ENCODE measurements around the gene DPEP2.
A peak's percentile ranks its signal among the peaks of the same experiment; 100 is the strongest.
"Not testable (repeated sequence)": the region's sequence is repeated elsewhere in the genome, so short reads cannot be mapped to it uniquely, and the experiment has no call there.

Gene DPEP2

GRCh38 chr16:67995423-67995822 is 3.9 kb downstream of the DPEP2 start:
- peak overlapping the region; percentile 83 for H3K27ac Mint-ChIP-seq
- CTCF ChIA-PET: interaction anchor here (0.6 to 8.2 kb wide), 5 partner anchors 11 to 112 kb away, joined by 3 to 61 read pairs (median 5); no protein-coding TSS in a partner anchor
- H3K4me3 Mint-ChIP-seq: no peak overlapping the region
- peaks cover 18% of the 10 kb centered on the region for H3K36me3 Mint-ChIP-seq
- H3K4me1 Mint-ChIP-seq: peaks cover 59% of the 10 kb centered on the region
- no peak for DNase-seq
- H3K27me3 Mint-ChIP-seq: no peaks in the 10 kb centered on the region
- H3K9me3 Mint-ChIP-seq: peaks cover 8% of the 10 kb centered on the region

- H3K27me3 Mint-ChIP-seq, H3K9me3 Mint-ChIP-seq: not testable (repeated sequence)
- CTCF ChIA-PET: interaction anchor here (0.6 to 8.2 kb wide), 11 partner anchors 9 to 76 kb away, joined by 3 to 61 read pairs (median 3); no protein-coding TSS in a partner anchor
- Mint-ChIP-seq H3K36me3 (peaks cover 14% of the 10 kb centered on the region), H3K4me3 (peak overlapping the region; percentile 78), H3K27ac (peak overlapping the region; percentile 96), H3K4me1 (peaks cover 45% of the 10 kb centered on the region)
- peak; percentile 37 for DNase-seq
Measured at GRCh38 chr16:67994040-67994408, 5.3 kb downstream of the DPEP2 start.

- CTCF ChIA-PET: interaction anchor here (0.6 to 8.2 kb wide), 11 partner anchors 9 to 77 kb away, joined by 3 to 61 read pairs (median 3); no protein-coding TSS in a partner anchor
- H3K4me3 Mint-ChIP-seq: peak overlapping the region; percentile 78
- H3K9me3 Mint-ChIP-seq: peaks cover 5% of the 10 kb centered on the region
- peak; percentile 88 for DNase-seq
- no peaks in the 10 kb centered on the region for H3K27me3 Mint-ChIP-seq
- peaks cover 9% of the 10 kb centered on the region for H3K36me3 Mint-ChIP-seq
- peak overlapping the region; percentile 96 for H3K27ac Mint-ChIP-seq
- H3K4me1 Mint-ChIP-seq: peaks cover 41% of the 10 kb centered on the region
Measured at GRCh38 chr16:67993207-67994039, 5.9 kb downstream of the DPEP2 start.

GRCh38 chr16:67992661-67993206 is 6.5 kb downstream of the DPEP2 start:
- Mint-ChIP-seq H3K27ac (peak overlapping the region; percentile 42), H3K36me3 (peaks cover 9% of the 10 kb centered on the region), H3K4me3 (no peak overlapping the region), H3K9me3 (peaks cover 3% of the 10 kb centered on the region), H3K27me3 (no peaks in the 10 kb centered on the region), H3K4me1 (peaks cover 41% of the 10 kb centered on the region)
- no peak for DNase-seq
- CTCF ChIA-PET: interaction anchor here (0.6 to 8.2 kb wide), 4 partner anchors 13 to 472 kb away, joined by 3 to 61 read pairs (median 3); no protein-coding TSS in a partner anchor

GRCh38 chr16:67990018-67990386 is 9.3 kb downstream of the DPEP2 start:
- Mint-ChIP-seq H3K4me1 (peaks cover 24% of the 10 kb centered on the region), H3K9me3 (no peaks in the 10 kb centered on the region), H3K27me3 (no peaks in the 10 kb centered on the region), H3K4me3 (no peak overlapping the region), H3K27ac (no peak overlapping the region), H3K36me3 (peaks cover 2% of the 10 kb centered on the region)
- no peak for DNase-seq
- CTCF ChIA-PET: interaction anchor here (0.7 to 8.2 kb wide), 5 partner anchors 9 to 89 kb away, joined by 3 to 61 read pairs (median 3); partner anchors contain the start of gene DPEP2

GRCh38 chr16:67989322-67990017 is 9.8 kb downstream of the DPEP2 start:
- peaks cover 25% of the 10 kb centered on the region for H3K4me1 Mint-ChIP-seq
- H3K9me3 Mint-ChIP-seq: no peaks in the 10 kb centered on the region
- CTCF ChIA-PET: interaction anchor here (0.7 to 8.2 kb wide), 6 partner anchors 8 to 90 kb away, joined by 3 to 61 read pairs (median 4); partner anchors contain the start of gene DPEP2
- H3K27me3 Mint-ChIP-seq: no peaks in the 10 kb centered on the region
- no peak overlapping the region for H3K4me3 Mint-ChIP-seq
- DNase-seq: no peak
- no peaks in the 10 kb centered on the region for H3K36me3 Mint-ChIP-seq
- H3K27ac Mint-ChIP-seq: no peak overlapping the region

GRCh38 chr16:67988675-67989074 is 10.6 kb downstream of the DPEP2 start:
- Mint-ChIP-seq H3K27me3 (no peaks in the 10 kb centered on the region), H3K36me3 (no peaks in the 10 kb centered on the region), H3K4me3 (no peak overlapping the region), H3K27ac (no peak overlapping the region), H3K4me1 (peaks cover 28% of the 10 kb centered on the region), H3K9me3 (no peaks in the 10 kb centered on the region)
- CTCF ChIA-PET: interaction anchor here (1.5 to 8.2 kb wide), 3 partner anchors 10 to 52 kb away, joined by 5 to 61 read pairs (median 8); partner anchors contain the start of gene DPEP2
- DNase-seq: no peak

- Mint-ChIP-seq H3K4me3 (no peak overlapping the region), H3K4me1 (peaks cover 31% of the 10 kb centered on the region), H3K27ac (no peak overlapping the region), H3K27me3 (no peaks in the 10 kb centered on the region), H3K36me3 (no peaks in the 10 kb centered on the region), H3K9me3 (no peaks in the 10 kb centered on the region)
- no peak for DNase-seq
- CTCF ChIA-PET: interaction anchor here (3.1 to 8.2 kb wide), 2 partner anchors 11 to 53 kb away, joined by 8 to 61 read pairs; partner anchors contain the start of gene DPEP2
Measured at GRCh38 chr16:67987460-67988160, 11.7 kb downstream of the DPEP2 start.

GRCh38 chr16:67986949-67987348 is 12.3 kb downstream of the DPEP2 start:
- Mint-ChIP-seq H3K27ac (no peak overlapping the region), H3K9me3 (no peaks in the 10 kb centered on the region), H3K36me3 (no peaks in the 10 kb centered on the region), H3K27me3 (no peaks in the 10 kb centered on the region), H3K4me1 (peaks cover 27% of the 10 kb centered on the region), H3K4me3 (no peak overlapping the region)
- CTCF ChIA-PET: no interaction called here
- no peak for DNase-seq

GRCh38 chr16:67982011-67982696 is 17.1 kb downstream of the DPEP2 start:
- CTCF ChIA-PET: interaction anchor here (1.1 to 2.1 kb wide), 6 partner anchors 12 to 98 kb away, joined by 3 to 8 read pairs (median 4); partner anchors contain the start of genes NRN1L and PSMB10

GRCh38 chr16:67979955-67980678 is 19.2 kb downstream of the DPEP2 start, which contains the start of gene DPEP3:
TSS of gene DPEP3 (minus strand) at chr16:67980499. CDS start at chr16:67980380, 119 bp downstream.
- no peak within 1 kb of the TSS for H3K4me3 Mint-ChIP-seq
- no peaks in the 10 kb centered on the region for H3K36me3 Mint-ChIP-seq
- CTCF ChIA-PET: interaction anchor here (0.8 to 2.1 kb wide), 7 partner anchors 10 to 159 kb away, joined by 3 to 8 read pairs (median 3); no protein-coding TSS in a partner anchor
- peaks cover 40% of the 10 kb centered on the region for H3K27me3 Mint-ChIP-seq
- no peak for DNase-seq
- H3K4me1 Mint-ChIP-seq: peaks cover 26% of the 10 kb centered on the region
- no peak within 1 kb of the TSS for H3K27ac Mint-ChIP-seq
- no peaks in the 10 kb centered on the region for H3K9me3 Mint-ChIP-seq

More at GRCh38 chr16:67982011-67982696, 17.1 kb downstream of the DPEP2 start:
- Mint-ChIP-seq H3K27me3 (peaks cover 20% of the 10 kb centered on the region), H3K27ac (no peak overlapping the region), H3K4me1 (peaks cover 26% of the 10 kb centered on the region), H3K4me3 (no peak overlapping the region), H3K36me3 (no peaks in the 10 kb centered on the region), H3K9me3 (no peaks in the 10 kb centered on the region)
- no peak for DNase-seq

GRCh38 chr16:67977469-67978227 is 21.6 kb downstream of the DPEP2 start:
- Mint-ChIP-seq H3K27ac (no peak overlapping the region), H3K9me3 (no peaks in the 10 kb centered on the region), H3K36me3 (no peaks in the 10 kb centered on the region), H3K4me1 (peaks cover under 1% of the 10 kb centered on the region), H3K27me3 (peaks cover 52% of the 10 kb centered on the region), H3K4me3 (no peak overlapping the region)
- no peak for DNase-seq
- CTCF ChIA-PET: interaction anchor here (0.9 to 1.4 kb wide), 2 partner anchors 8 to 16 kb away, joined by 3 read pairs; no protein-coding TSS in a partner anchor

Data from activated naive CD4-positive, alpha-beta T cell treated with anti-CD3 and anti-CD28 coated beads, Interleukin-2, amount 10 ng/mL, durations not matched to agents 7 days and 5 days (primary cell).